ENCODE results near the gene TSKU.
"Not testable (repeated sequence)": the region's sequence is repeated elsewhere in the genome, so short reads cannot be mapped to it uniquely, and the experiment has no call there.

The TSKU gene

GRCh38 chr11:76803023-76803422 lies 19.9 kb downstream of the TSKU start:
- no peak for DNase-seq

- no peak for DNase-seq
Measured at GRCh38 chr11:76803811-76804600, 20.9 kb downstream of the TSKU start.

- DNase-seq = no peak
Measured at GRCh38 chr11:76805206-76805913, 22.2 kb downstream of the TSKU start.

GRCh38 chr11:76806131-76806530 lies 23.0 kb downstream of the TSKU start:
- no peak for DNase-seq

GRCh38 chr11:76806608-76807205 lies 23.6 kb downstream of the TSKU start:
- no peak for DNase-seq

- DNase-seq = peak; percentile 21 to 51 (median 26)
Measured at GRCh38 chr11:76807206-76807875, 24.2 kb downstream of the TSKU start.

- no peak for DNase-seq
Measured at GRCh38 chr11:76808171-76808570, 25.0 kb downstream of the TSKU start.

- no peak for DNase-seq
Measured at GRCh38 chr11:76808996-76809395, 25.8 kb downstream of the TSKU start.

GRCh38 chr11:76810151-76810853 lies 27.1 kb downstream of the TSKU start:
- peak in 2 of 4 experiments; percentile 7 to 17 for DNase-seq

- DNase-seq = no peak
Measured at GRCh38 chr11:76811259-76811658, 28.1 kb downstream of the TSKU start.

- DNase-seq = no peak
Measured at GRCh38 chr11:76814414-76814813, 31.3 kb downstream of the TSKU start.

GRCh38 chr11:76815678-76816077 lies 32.5 kb downstream of the TSKU start:
- DNase-seq = not testable (repeated sequence)

- DNase-seq = no peak
Measured at GRCh38 chr11:76820184-76820566, 37.0 kb downstream of the TSKU start.

GRCh38 chr11:76821396-76821795 lies 38.2 kb downstream of the TSKU start:
- DNase-seq = not testable (repeated sequence)

- DNase-seq = no peak
Measured at GRCh38 chr11:76822406-76822805, 39.2 kb downstream of the TSKU start.

GRCh38 chr11:76823481-76824028 lies 40.4 kb downstream of the TSKU start:
- no peak for DNase-seq

- DNase-seq = no peak
Measured at GRCh38 chr11:76824083-76824939, 41.2 kb downstream of the TSKU start.

GRCh38 chr11:76824980-76825725 lies 42.0 kb downstream of the TSKU start:
- DNase-seq = no peak

- DNase-seq = no peak
Measured at GRCh38 chr11:76825726-76826396, 42.7 kb downstream of the TSKU start.

GRCh38 chr11:76826508-76826907 lies 43.4 kb downstream of the TSKU start:
- not testable (repeated sequence) for DNase-seq

Measured in activated CD4-positive, CD25-positive, alpha-beta regulatory T cell (primary cell).